HepG2 (cell line): Measurements from ENCODE around the gene ANKHD1. TPM values are rescaled to one million over a fixed set of nuclear protein-coding genes. Genes with fewer than 3 reads are reported as not detected.
A peak's percentile ranks its signal among the peaks of the same experiment; 100 is the strongest.

Experiments used
- ATRX ChIP-seq: sonication (generic); formaldehyde crosslinking; IDR thresholded peaks from 2 replicates; pipeline ENCODE4 v1.4.0; 2020; ENCODE audit warnings: missing genetic modification reagents, borderline replicate concordance
- BRD4 ChIP-seq: sonication (generic); formaldehyde crosslinking; IDR thresholded peaks from 2 replicates; pipeline ENCODE4 v1.4.0; 2020; ENCODE audit warnings: missing genetic modification reagents
- DNMT3B ChIP-seq: conservative IDR thresholded peaks from 2 replicates; pipeline ENCODE4 v1.6.1; 2016; ENCODE audit warnings: missing biosample characterization, control low read depth
- ESRRA ChIP-seq: sonication (generic); formaldehyde crosslinking; IDR thresholded peaks from 2 replicates; pipeline ENCODE4 v1.5.1; 2020; ENCODE audit warnings: mild to moderate bottlenecking, low read depth, missing genetic modification reagents
- GPBP1L1 ChIP-seq: sonication (generic); formaldehyde crosslinking; IDR thresholded peaks from 2 replicates; pipeline ENCODE4 v1.5.0; 2020; ENCODE audit warnings: mild to moderate bottlenecking, missing genetic modification reagents
- HOMEZ ChIP-seq: IDR thresholded peaks from 2 replicates; pipeline ENCODE4 v1.6.1; 2016; ENCODE audit warnings: low read depth
- MED8 ChIP-seq: sonication (generic); formaldehyde crosslinking; IDR thresholded peaks from 2 replicates; pipeline ENCODE4 v1.8.1; 2023; ENCODE audit warnings: mild to moderate bottlenecking, missing genetic modification reagents; ENCODE audit not compliant: insufficient replicate concordance
- MXI1 ChIP-seq: IDR thresholded peaks from 3 replicates; pipeline ENCODE4 v1.6.1; 2012; ENCODE audit warnings: low read depth, low read length, inconsistent platforms, borderline replicate concordance
- NCOA2 ChIP-seq: sonication (generic); formaldehyde crosslinking; IDR thresholded peaks from 2 replicates; pipeline ENCODE4 v1.8.0; 2022; ENCODE audit warnings: inconsistent platforms
- NFYC ChIP-seq: IDR thresholded peaks from 2 replicates; pipeline ENCODE4 v1.6.1; 2016; ENCODE audit warnings: missing genetic modification reagents, missing compliant biosample characterization
- RARA ChIP-seq: IDR thresholded peaks from 2 replicates; pipeline ENCODE4 v1.6.1; 2016; ENCODE audit warnings: missing genetic modification reagents, missing compliant biosample characterization
- TEAD3 ChIP-seq: optimal IDR thresholded peaks from 2 replicates; pipeline ENCODE3; 2016; ENCODE audit warnings: borderline replicate concordance
- TFE3 ChIP-seq: IDR thresholded peaks from 2 replicates; pipeline ENCODE4 v1.6.1; 2016
- THAP9 ChIP-seq: sonication (generic); formaldehyde crosslinking; IDR thresholded peaks from 2 replicates; pipeline ENCODE4; 2020; ENCODE audit warnings: missing genetic modification reagents, mild to moderate bottlenecking, borderline replicate concordance
- TOPORS ChIP-seq: sonication (generic); formaldehyde crosslinking; IDR thresholded peaks from 2 replicates; pipeline ENCODE4 v1.8.0; 2023; ENCODE audit warnings: mild to moderate bottlenecking, missing genetic modification reagents
- UBTF ChIP-seq: sonication (generic); formaldehyde crosslinking; IDR thresholded peaks from 2 replicates; pipeline ENCODE4 v1.4.0; 2020; ENCODE audit warnings: mild to moderate bottlenecking, missing genetic modification reagents
- XRCC5 ChIP-seq: fragments of 200-400 bp; formaldehyde crosslinking; optimal IDR thresholded peaks from 2 replicates; pipeline ENCODE3; 2017; ENCODE audit warnings: mild to moderate bottlenecking, low read length
- ZBTB7A ChIP-seq: sonication (generic); formaldehyde crosslinking; IDR thresholded peaks from 2 replicates; pipeline ENCODE4 v1.8.0; 2022; ENCODE audit warnings: mild to moderate bottlenecking, missing genetic modification reagents
- ZNF3 ChIP-seq: IDR thresholded peaks from 2 replicates; pipeline ENCODE4 v1.7.0; 2017; ENCODE audit warnings: inconsistent platforms
- ZNF605 ChIP-seq: sonication (generic); formaldehyde crosslinking; IDR thresholded peaks from 2 replicates; pipeline ENCODE4 v1.8.0; 2022; ENCODE audit warnings: mild to moderate bottlenecking, missing genetic modification reagents
- ZNF792 ChIP-seq: IDR thresholded peaks from 2 replicates; pipeline ENCODE4 v1.6.1; 2016
- polyA plus RNA-seq, 8 experiments: library from polyadenylated mRNA; depleted of rRNA in 3 of 8; stranded (reverse) in 7 of 8; unstranded in 1 of 8; fragments of >200 nt; fragmentation: Illumina TruSeq in 4 of 8; extraction: Trizol in 4 of 8; gene quantifications; 2 replicates each; pipeline versions ENCODE4 v1.2.1 to v1.2.3, GENCODE V29; 2011 to 2016; ENCODE audit warnings: low read depth in 4 of 8, missing spikeins in 1 of 8, mixed read lengths in 1 of 8; ENCODE audit not compliant: insufficient read depth in 1 of 8
- total RNA-seq, 5 experiments: library from RNA; depleted of rRNA; stranded (reverse); fragments of >200 nt; fragmentation: Illumina TruSeq; extraction: Trizol; gene quantifications; 2 replicates each; pipeline ENCODE4 v1.2.3, GENCODE V29; 2016; ENCODE audit warnings: low read depth in 1 of 5

Gene ANKHD1
- total and polyA plus RNA-seq, 2 of the 13 experiments (the other 11 are each of a cell fraction or from before 2014, with no cell fraction given) = 69.9 to 82.0 TPM

GRCh38 chr5:140557136-140557805 is 155.6 kb downstream of the ANKHD1 start, which contains the start of gene SRA1 (continued):
- TF ChIP-seq TFE3 (peak; percentile 67; the same call in 1 of the 2 replicates), ESRRA (CRISPR knock-in tag) (0 out of 2 replicates have a peak, but pooled peaks have one; percentile 20), MXI1 (peak; percentile 58; the same call in 1 of the 3 replicates), ZNF605 (CRISPR knock-in tag) (peak; percentile 89), ATRX (CRISPR knock-in tag) (no peak), NFYC (peak; percentile 59), DNMT3B (CRISPR knock-in tag) (no peak), MED8 (CRISPR knock-in tag) (peak; percentile 79), XRCC5 (peak; percentile 73), BRD4 (CRISPR knock-in tag) (peak; percentile 86), NCOA2 (CRISPR knock-in tag) (peak; percentile 57), RARA (CRISPR knock-in tag) (peak; percentile 31; the same call in 1 of the 2 replicates), ZBTB7A (CRISPR knock-in tag) (peak; percentile 60; the same call in 1 of the 2 replicates), TEAD3 (peak; percentile 67), UBTF (CRISPR knock-in tag) (peak; percentile 74), GPBP1L1 (CRISPR knock-in tag) (no peak), ZNF792 (peak; percentile 48; the same call in 1 of the 2 replicates), ZNF3 (CRISPR knock-in tag) (peak; percentile 53; the same call in 1 of the 2 replicates), TOPORS (peak; percentile 18; the same call in 1 of the 2 replicates), HOMEZ (CRISPR knock-in tag) (no peak), THAP9 (CRISPR knock-in tag) (0 out of 2 replicates have a peak, but pooled peaks have one; percentile 72)
